CD14-positive monocyte (primary cell): Measurements from ENCODE around the gene XPO6. TPM values are rescaled to one million over a fixed set of nuclear protein-coding genes. Genes with fewer than 3 reads are reported as not detected.

Experiments
- DNase-seq, 3 donors: peaks; one replicate each; pipeline ENCODE4 v3.0.0-alpha.2; 2011 to 2022
- H2AFZ ChIP-seq: 2 replicates; pipeline ENCODE4 v1.6.0; 2012; ENCODE audit warnings: mild to moderate bottlenecking, low read depth, low read length, inconsistent platforms; ENCODE audit not compliant: insufficient read depth, poor library complexity, severe bottlenecking
- H3K27ac ChIP-seq, 2 donors: 1 replicate in 1 of 2; 2 replicates in 1 of 2; pipeline ENCODE4 v1.5.1; 2012 to 2013; ENCODE audit warnings: low read length in 2 of 2, control low read depth in 1 of 2, inconsistent platforms in 1 of 2, low read depth in 1 of 2, mild to moderate bottlenecking in 1 of 2
- H3K27me3 ChIP-seq, 2 donors: one replicate each; pipeline versions ENCODE4 v1.6.0 to v1.6.1; 2011 to 2013; ENCODE audit warnings: low read length in 2 of 2; ENCODE audit not compliant: control insufficient read depth in 2 of 2, insufficient read depth in 2 of 2
- H3K36me3 ChIP-seq, 2 donors: replicated peaks in 1 of 2; 1 replicate in 1 of 2; 2 replicates in 1 of 2; pipeline versions ENCODE4 v1.5.1 to v1.6.1; 2012 to 2013; ENCODE audit warnings: low read length in 2 of 2, control low read depth in 1 of 2, inconsistent platforms in 1 of 2, mild to moderate bottlenecking in 1 of 2; ENCODE audit not compliant: insufficient read depth in 2 of 2, control insufficient read depth in 1 of 2
- H3K4me1 ChIP-seq, 2 donors: 1 replicate in 1 of 2; 2 replicates in 1 of 2; pipeline versions ENCODE4 v1.5.1 to v1.6.1; 2012 to 2013; ENCODE audit warnings: low read length in 2 of 2, control low read depth in 1 of 2, inconsistent platforms in 1 of 2, mild to moderate bottlenecking in 1 of 2, moderate library complexity in 1 of 2; ENCODE audit not compliant: insufficient read depth in 2 of 2, control insufficient read depth in 1 of 2
- H3K4me2 ChIP-seq: replicated peaks from 2 replicates; pipeline ENCODE3; 2012; ENCODE audit warnings: low read length, moderate library complexity, mild to moderate bottlenecking; ENCODE audit not compliant: poor library complexity, severe bottlenecking; ENCODE audit errors: extremely low read depth
- H3K4me3 ChIP-seq, 3 experiments: fragments of 200-600 bp in 1 of 3; sonication (generic) in 1 of 3; replicated peaks in 1 of 3; 1 replicate in 2 of 3; 2 replicates in 1 of 3; pipeline ENCODE4 v1.5.1; 2011 to 2013; ENCODE audit warnings: low read length in 3 of 3, mild to moderate bottlenecking in 3 of 3, control low read depth in 2 of 3, low read depth in 2 of 3, inconsistent platforms in 1 of 3, moderate library complexity in 1 of 3
- H3K79me2 ChIP-seq: 2 replicates; pipeline ENCODE4 v1.6.0; 2012; ENCODE audit warnings: mild to moderate bottlenecking, control low read depth, inconsistent platforms, low read length, moderate library complexity; ENCODE audit not compliant: insufficient read depth
- H3K9ac ChIP-seq: 2 replicates; pipeline ENCODE4 v1.6.0; 2017; ENCODE audit warnings: low read length, mild to moderate bottlenecking; ENCODE audit not compliant: insufficient read depth, poor library complexity, severe bottlenecking
- H3K9me3 ChIP-seq, 2 donors: replicated peaks in 1 of 2; 1 replicate in 1 of 2; 2 replicates in 1 of 2; pipeline versions ENCODE4 v1.5.1 to v1.6.1; 2012 to 2013; ENCODE audit warnings: low read length in 2 of 2, control low read depth in 1 of 2; ENCODE audit not compliant: control insufficient read depth in 1 of 2, insufficient read depth in 1 of 2
- H4K20me1 ChIP-seq: 2 replicates; pipeline ENCODE4 v1.6.0; 2012; ENCODE audit warnings: mild to moderate bottlenecking, low read length, control low read depth, moderate library complexity; ENCODE audit not compliant: insufficient read depth
- H3K27ac Mint-ChIP-seq, 7 donors: one replicate each; pipeline ENCODE4 v1.8.0; 2020; ENCODE audit warnings: mild to moderate bottlenecking in 7 of 7, mixed read lengths in 7 of 7, moderate library complexity in 6 of 7, inconsistent platforms in 2 of 7
- H3K27me3 Mint-ChIP-seq, 3 donors: one replicate each; pipeline ENCODE4 v1.8.0; 2021 to 2022; ENCODE audit warnings: low read depth in 3 of 3, mild to moderate bottlenecking in 3 of 3, mixed read lengths in 3 of 3, moderate library complexity in 3 of 3, inconsistent platforms in 1 of 3
- H3K36me3 Mint-ChIP-seq, 2 donors: one replicate each; pipeline ENCODE4 v1.8.0; 2020; ENCODE audit warnings: mixed read lengths in 2 of 2, inconsistent platforms in 1 of 2, mild to moderate bottlenecking in 1 of 2
- H3K4me1 Mint-ChIP-seq: one replicate; pipeline ENCODE4 v1.8.0; 2020; ENCODE audit warnings: mild to moderate bottlenecking, mixed read lengths
- H3K4me3 Mint-ChIP-seq, 2 donors: one replicate each; pipeline ENCODE4 v1.8.0; 2020; ENCODE audit warnings: mild to moderate bottlenecking in 2 of 2, mixed read lengths in 2 of 2, moderate library complexity in 1 of 2
- H3K9me3 Mint-ChIP-seq, 7 donors: one replicate each; pipeline ENCODE4 v1.8.0; 2020 to 2022; ENCODE audit warnings: mixed read lengths in 7 of 7, mild to moderate bottlenecking in 6 of 7, moderate library complexity in 6 of 7, inconsistent platforms in 2 of 7
- CTCF ChIP-seq: fragments of 200-600 bp; IDR thresholded peaks from one replicate; pipeline ENCODE4 v1.8.0; 2022; ENCODE audit warnings: antibody characterized with exemption, mild to moderate bottlenecking
- WGBS: methylation state at CpG from one replicate; pipeline ENCODE4 v1.1.5; 2013; ENCODE audit warnings: missing lambda C conversion rate; ENCODE audit not compliant: insufficient coverage; 5-methylcytosine and 5-hydroxymethylcytosine counted together
- intact Hi-C, 2 donors: fragments of 100-400 bp; cut with micrococcal nuclease; formaldehyde crosslinking; loops; one replicate each; pipeline versions ENCODE4 v1.15.0 to v1.15.1; 2023
- polyA plus RNA-seq, 3 donors: library from polyadenylated mRNA; depleted of rRNA in 1 of 3; unstranded in 2 of 3; stranded (reverse) in 1 of 3; fragments of 300-500 nt in 2 of 3; fragments of >200 nt in 1 of 3; fragmentation: Illumina TruSeq in 2 of 3; gene quantifications; 1 replicate in 2 of 3; 2 replicates in 1 of 3; pipeline ENCODE4 v1.2.3, GENCODE V29; 2012 to 2021

Gene XPO6
- polyA plus RNA-seq, 3 donors = 35.7 to 166 (median 38.3) TPM

- Mint-ChIP-seq H3K4me3 (no peak overlapping the region), H3K4me1 (peaks cover 80% of the 10 kb centered on the region), H3K36me3 (peaks cover 27 to 40% of the 10 kb centered on the region in 2 donors), H3K27me3 (peaks cover 0 to 3% (median 0%) of the 10 kb centered on the region in 3 donors), H3K27ac (peak overlapping the region in 2 of 7 donors; percentile 25 to 83), H3K9me3 (peaks cover 0 to 2% (median 0%) of the 10 kb centered on the region in 7 donors)
- DNase-seq = no peak
- peaks cover 62 to 72% of the 10 kb centered on the region in 2 donors for H3K4me1 ChIP-seq
- no CpG with 5 or more reads among the region's 3 CpGs for WGBS
- no peaks in the 10 kb centered on the region for H3K27me3 ChIP-seq
- TF ChIP-seq CTCF = no peak
- no peak overlapping the region for H3K4me2 ChIP-seq
- H4K20me1 ChIP-seq = peaks cover 68% of the 10 kb centered on the region
- H2AFZ ChIP-seq = no peak overlapping the region
- peaks cover 90% of the 10 kb centered on the region for H3K79me2 ChIP-seq
- no peak overlapping the region for H3K4me3 ChIP-seq
- H3K9me3 ChIP-seq = no peaks in the 10 kb centered on the region
- H3K9ac ChIP-seq = no peak overlapping the region
- H3K27ac ChIP-seq = peak overlapping the region in 1 of 2 donors; percentile 18
- H3K36me3 ChIP-seq = peaks cover 10 to 27% of the 10 kb centered on the region in 2 donors
- intact Hi-C loops = no loop called here
These were observed 20.3 kb downstream of the XPO6 start for GRCh38 chr16:28191364-28191960.

- Histone ChIP-seq H3K4me3 (peak overlapping the region in 1 of 3 experiments; percentile 68), H2AFZ (no peak overlapping the region), H3K4me1 (peaks cover 60 to 68% of the 10 kb centered on the region in 2 donors), H3K27me3 (no peaks in the 10 kb centered on the region), H3K36me3 (peaks cover 2 to 15% of the 10 kb centered on the region in 2 donors), H3K4me2 (peak overlapping the region; percentile 70), H3K79me2 (peaks cover 90% of the 10 kb centered on the region), H3K27ac (peak overlapping the region; percentile 91), H3K9me3 (no peaks in the 10 kb centered on the region), H3K9ac (peak overlapping the region; percentile 54), H4K20me1 (peaks cover 53% of the 10 kb centered on the region)
- WGBS = 0% methylated on average over 1 of the region's 3 CpGs
- Mint-ChIP-seq H3K4me1 (peaks cover 74% of the 10 kb centered on the region), H3K36me3 (peaks cover 19 to 32% of the 10 kb centered on the region in 2 donors), H3K9me3 (peaks cover 0 to 6% (median 2%) of the 10 kb centered on the region in 7 donors), H3K27me3 (peaks cover 0 to 3% (median 0%) of the 10 kb centered on the region in 3 donors), H3K27ac (peak overlapping the region; percentile 92 to 98 (median 97)), H3K4me3 (peak overlapping the region; percentile 67 to 86)
- DNase-seq = peak; percentile 69 to 87 (median 78)
- intact Hi-C loops = loop anchor here in 1 of 2 donors (5.0 kb wide), 1 partner anchor 47 kb away; no protein-coding TSS in a partner anchor
- no peak for TF ChIP-seq CTCF
These were observed 22.5 kb downstream of the XPO6 start for GRCh38 chr16:28189245-28189644.
